ENCODE measurements around the gene PDSS2.
"Not testable (repeated sequence)": the region's sequence is repeated elsewhere in the genome, so short reads cannot be mapped to it uniquely, and the experiment has no call there.

Gene PDSS2

DNA sequence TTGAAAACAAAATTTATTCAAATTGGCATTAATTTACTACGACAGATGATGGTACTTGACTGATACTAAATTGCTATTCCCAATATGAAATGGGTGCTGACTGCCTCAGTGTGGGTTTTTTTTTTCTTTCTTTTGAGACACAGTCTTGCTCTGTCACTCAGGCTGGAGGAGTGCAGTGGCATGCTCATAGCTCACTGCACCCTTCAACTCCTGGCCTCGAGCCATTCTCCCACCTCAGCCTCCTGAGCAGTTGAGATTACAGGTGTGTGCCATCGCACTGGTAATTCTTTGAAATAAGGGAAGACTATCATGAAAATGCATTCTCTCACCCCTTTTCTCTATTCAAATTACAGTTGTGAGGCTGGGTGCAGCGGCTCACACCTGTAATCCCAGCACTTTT is 22.5 kb downstream of the PDSS2 start:
- TF ChIP-seq, protein P1, sequence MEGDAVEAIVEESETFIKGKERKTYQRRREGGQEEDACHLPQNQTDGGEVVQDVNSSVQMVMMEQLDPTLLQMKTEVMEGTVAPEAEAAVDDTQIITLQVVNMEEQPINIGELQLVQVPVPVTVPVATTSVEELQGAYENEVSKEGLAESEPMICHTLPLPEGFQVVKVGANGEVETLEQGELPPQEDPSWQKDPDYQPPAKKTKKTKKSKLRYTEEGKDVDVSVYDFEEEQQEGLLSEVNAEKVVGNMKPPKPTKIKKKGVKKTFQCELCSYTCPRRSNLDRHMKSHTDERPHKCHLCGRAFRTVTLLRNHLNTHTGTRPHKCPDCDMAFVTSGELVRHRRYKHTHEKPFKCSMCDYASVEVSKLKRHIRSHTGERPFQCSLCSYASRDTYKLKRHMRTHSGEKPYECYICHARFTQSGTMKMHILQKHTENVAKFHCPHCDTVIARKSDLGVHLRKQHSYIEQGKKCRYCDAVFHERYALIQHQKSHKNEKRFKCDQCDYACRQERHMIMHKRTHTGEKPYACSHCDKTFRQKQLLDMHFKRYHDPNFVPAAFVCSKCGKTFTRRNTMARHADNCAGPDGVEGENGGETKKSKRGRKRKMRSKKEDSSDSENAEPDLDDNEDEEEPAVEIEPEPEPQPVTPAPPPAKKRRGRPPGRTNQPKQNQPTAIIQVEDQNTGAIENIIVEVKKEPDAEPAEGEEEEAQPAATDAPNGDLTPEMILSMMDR (IDR thresholded peaks at IDR 0.05; ENCODE audit: control insufficient read depth, extremely low read depth, insufficient read depth), result no peak
- no peak for DNase-seq (ENCODE audit: low read depth)
- H3K4me3 ChIP-seq (ENCODE audit: low read depth, low read length), result no peak overlapping the region

DNA sequence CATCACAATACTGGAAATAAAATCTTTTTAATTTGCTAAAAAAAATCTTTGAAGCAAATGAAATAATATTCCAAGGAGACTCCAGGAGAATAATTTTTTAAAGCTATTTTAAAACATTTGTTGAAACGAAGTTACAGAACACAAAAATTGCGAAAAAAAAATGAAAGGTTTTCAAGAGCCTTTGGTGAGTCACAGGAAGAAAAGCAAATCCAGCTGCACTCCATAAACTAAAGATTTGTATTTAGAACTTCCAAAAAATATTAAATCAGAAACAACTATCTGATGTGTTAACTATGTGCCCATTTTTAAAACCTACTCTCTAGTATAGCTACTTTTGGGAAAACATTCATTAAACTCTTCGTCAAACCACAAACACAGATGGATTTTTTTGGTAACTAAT is 23.6 kb downstream of the PDSS2 start:
- no peak overlapping the region for H3K4me3 ChIP-seq (ENCODE audit: low read depth, low read length)
- TF ChIP-seq, protein P1 (IDR thresholded peaks at IDR 0.05; ENCODE audit: control insufficient read depth, extremely low read depth, insufficient read depth), result no peak
- DNase-seq (ENCODE audit: low read depth), result no peak

DNA sequence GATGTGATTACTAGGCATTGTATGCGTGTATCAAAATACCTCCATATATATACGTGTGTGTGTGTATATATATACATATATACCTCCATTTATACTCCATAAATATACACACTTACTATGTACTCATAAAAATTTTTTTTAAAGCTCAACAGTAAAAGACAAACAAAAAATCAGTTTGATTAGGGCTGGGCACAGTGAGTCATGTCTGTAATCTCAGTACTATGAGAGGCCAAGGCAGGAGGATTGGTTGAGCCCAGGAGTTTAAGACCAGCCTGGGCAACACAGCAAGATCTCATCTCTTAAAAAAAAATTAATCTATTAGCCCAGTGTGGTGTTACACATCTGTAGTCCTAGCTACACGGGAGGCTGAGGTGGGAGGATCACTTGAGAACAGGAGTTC is 24.6 kb downstream of the PDSS2 start:
- TF ChIP-seq, protein P1 (IDR thresholded peaks at IDR 0.05; ENCODE audit: control insufficient read depth, extremely low read depth, insufficient read depth), result no peak
- no peak for DNase-seq (ENCODE audit: low read depth)
- no peak overlapping the region for H3K4me3 ChIP-seq (ENCODE audit: low read depth, low read length)

DNA sequence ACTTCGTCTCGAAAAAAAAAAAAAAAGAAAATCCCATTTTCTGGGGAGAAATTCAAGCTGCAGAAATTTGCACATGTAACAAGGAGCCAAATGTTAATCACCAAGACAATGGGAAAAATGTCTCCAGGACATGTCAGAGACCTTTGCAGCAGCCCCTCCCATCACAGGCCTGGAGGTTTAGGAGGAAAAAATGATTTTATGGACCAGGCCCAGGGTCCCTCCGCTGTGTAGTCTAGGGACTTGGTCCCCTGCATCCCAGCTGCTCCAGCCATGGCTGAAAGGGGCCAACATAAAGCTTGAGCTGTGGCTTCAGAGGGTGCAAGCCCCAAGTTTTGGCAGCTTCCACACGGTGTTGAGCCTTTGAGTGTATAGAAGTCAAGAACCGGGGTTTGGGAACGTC is 33.4 kb downstream of the PDSS2 start:
- DNase-seq (ENCODE audit: low read depth); H3K4me3 ChIP-seq (ENCODE audit: low read depth, low read length): not testable (repeated sequence)

DNA sequence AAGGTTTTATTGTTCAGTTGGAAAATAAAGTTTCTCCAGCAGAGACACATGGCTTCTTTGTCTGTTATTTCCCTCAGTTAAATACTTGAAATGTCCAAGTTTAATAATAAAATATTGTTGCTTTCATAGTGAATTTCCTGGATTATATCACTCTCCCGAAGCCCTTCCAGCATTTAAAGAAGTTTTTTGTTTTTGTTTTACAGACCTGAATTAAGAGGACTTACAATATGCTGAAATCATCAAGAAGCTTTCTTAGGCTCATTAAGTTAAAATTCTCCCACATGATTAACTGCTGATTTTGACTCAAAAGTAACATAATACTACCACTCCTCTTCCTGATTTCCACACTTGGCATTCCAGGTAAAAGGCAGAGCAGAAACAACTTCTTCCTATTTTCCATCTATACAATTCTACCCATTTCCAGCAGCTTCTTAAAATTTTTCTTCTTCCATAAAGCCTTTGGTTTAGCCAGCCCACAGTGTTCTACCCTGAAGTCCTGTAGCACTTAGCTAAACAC is 35.8 kb downstream of the PDSS2 start:
- DNase-seq (ENCODE audit: low read depth), result no peak
- TF ChIP-seq, protein P1 (IDR thresholded peaks at IDR 0.05; ENCODE audit: control insufficient read depth, extremely low read depth, insufficient read depth), result no peak

DNA sequence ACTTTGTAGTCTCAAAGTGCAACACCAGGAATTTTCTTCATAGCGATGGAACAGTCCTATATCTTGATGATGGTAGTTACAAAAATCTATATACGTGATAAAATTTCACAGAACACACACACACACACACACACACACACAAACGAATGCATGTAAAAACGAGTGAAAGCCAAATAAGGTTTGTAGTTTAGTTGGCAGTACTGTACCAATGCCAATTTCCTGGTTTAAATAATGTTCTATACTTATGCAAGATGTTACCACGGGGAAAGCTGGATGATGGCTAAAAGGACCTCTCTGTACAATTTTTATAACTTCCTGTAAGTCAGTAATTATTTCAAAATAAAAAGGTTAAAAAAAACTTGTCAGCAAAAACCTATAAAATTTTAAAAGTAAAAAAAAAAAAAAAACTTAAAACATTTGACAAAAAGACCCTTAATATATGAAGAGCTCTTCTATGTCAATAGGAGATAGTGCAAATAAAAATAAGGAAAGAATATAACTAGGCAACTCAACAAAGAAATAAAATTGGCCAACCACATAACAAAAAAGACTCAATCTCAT is 37.6 kb downstream of the PDSS2 start:
- TF ChIP-seq, protein P1 (IDR thresholded peaks at IDR 0.05; ENCODE audit: control insufficient read depth, extremely low read depth, insufficient read depth), result no peak
- no peak overlapping the region for H3K4me3 ChIP-seq (ENCODE audit: low read depth, low read length)
- DNase-seq (ENCODE audit: low read depth), result peak; percentile 69

More for the DNA sequence above, 35.8 kb downstream of the PDSS2 start:
- H3K4me3 ChIP-seq (ENCODE audit: low read depth, low read length), result no peak overlapping the region

DNA sequence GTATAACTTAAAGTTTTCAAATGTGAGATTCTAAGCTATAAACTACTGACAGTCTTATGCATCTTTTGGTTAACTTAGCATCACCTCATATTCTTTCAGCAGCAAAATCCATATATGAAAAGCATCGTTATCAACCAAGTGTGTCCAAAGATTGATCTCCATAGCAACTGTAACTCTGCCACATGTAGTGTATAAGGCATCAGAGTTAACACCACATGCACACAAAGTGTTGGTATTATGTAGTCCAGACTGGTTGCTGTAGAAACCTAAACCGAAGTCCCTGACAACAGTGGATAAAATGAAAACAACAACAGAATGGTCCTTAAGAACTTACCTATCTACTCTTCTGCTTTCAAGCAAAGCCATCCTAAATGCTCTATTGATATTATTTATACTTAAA is 39.6 kb downstream of the PDSS2 start:
- TF ChIP-seq, protein P1 (IDR thresholded peaks at IDR 0.05; ENCODE audit: control insufficient read depth, extremely low read depth, insufficient read depth), result no peak
- DNase-seq (ENCODE audit: low read depth), result no peak

More for the DNA sequence above, 39.6 kb downstream of the PDSS2 start:
- no peak overlapping the region for H3K4me3 ChIP-seq (ENCODE audit: low read depth, low read length)
